Measurements from ENCODE around the gene PHF14.

GRCh38 chr7:11206177-11206899 is 232.7 kb downstream of the PHF14 start:
- no peak for TF ChIP-seq RNF2 (IDR thresholded peaks at IDR 0.05; ENCODE audit: borderline replicate concordance, low read depth)
- no peak for TF ChIP-seq CTCF (IDR thresholded peaks at IDR 0.05)
- no peak for TF ChIP-seq BCL3 (IDR thresholded peaks at IDR 0.05)
- no peak for TF ChIP-seq MAX (IDR thresholded peaks at IDR 0.05)
- no peak for TF ChIP-seq HES2 (IDR thresholded peaks at IDR 0.05)
- TF ChIP-seq POLR2A (IDR thresholded peaks at IDR 0.05; ENCODE audit: low read length): no peak
- no peak for TF ChIP-seq REST (IDR thresholded peaks at IDR 0.05)
- TF ChIP-seq CHD2 (IDR thresholded peaks at IDR 0.05; ENCODE audit: low read length, partially characterized antibody): no peak
- no peak for TF ChIP-seq CEBPB (IDR thresholded peaks at IDR 0.05)

All from A549 (cell line).